Mucosa of stomach (tissue), 1 donor: ENCODE data around the gene RANBP17.
"Not testable (repeated sequence)": the region's sequence is repeated elsewhere in the genome, so short reads cannot be mapped to it uniquely, and the experiment has no call there.

Experiments used
- H3K27me3 ChIP-seq: one replicate; pipeline ENCODE4 v1.7.0; 2013; ENCODE audit warnings: mild to moderate bottlenecking, low read length; ENCODE audit not compliant: control insufficient read depth, insufficient read depth
- H3K36me3 ChIP-seq: one replicate; pipeline ENCODE4 v1.7.0; 2013; ENCODE audit warnings: low read length; ENCODE audit not compliant: control insufficient read depth, insufficient read depth
- H3K4me1 ChIP-seq: one replicate; pipeline ENCODE4 v1.7.0; 2013; ENCODE audit warnings: mild to moderate bottlenecking, low read length; ENCODE audit not compliant: control insufficient read depth, insufficient read depth
- H3K4me3 ChIP-seq: one replicate; pipeline ENCODE4 v1.7.0; 2013; ENCODE audit warnings: low read length
- H3K9ac ChIP-seq: one replicate; pipeline ENCODE4 v1.7.0; 2013; ENCODE audit warnings: mild to moderate bottlenecking, low read length, moderate library complexity
- H3K9me3 ChIP-seq: one replicate; pipeline ENCODE4 v1.7.0; 2013; ENCODE audit warnings: mild to moderate bottlenecking, low read length, moderate library complexity; ENCODE audit not compliant: control insufficient read depth
- donor health status: Pancreatic carcinoma.

Gene RANBP17

DNA sequence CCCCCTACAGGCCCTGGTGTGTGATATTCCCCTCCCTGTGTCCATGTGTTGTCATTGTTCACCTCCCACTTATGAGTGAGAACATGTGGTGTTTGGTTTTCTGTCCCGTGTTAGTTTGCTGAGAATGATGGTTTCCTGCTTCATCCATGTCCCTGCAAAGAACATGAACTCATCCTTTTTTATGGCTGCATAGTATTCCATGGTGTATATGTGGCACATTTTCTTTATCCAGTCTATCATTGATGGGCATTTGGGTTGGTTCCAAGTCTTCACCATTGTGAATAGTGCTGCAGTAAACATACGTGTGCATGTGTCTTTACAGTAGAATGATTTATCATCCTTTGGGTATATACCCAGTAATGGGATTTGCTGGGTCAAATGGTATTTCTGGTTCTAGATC is 313.1 kb downstream of the RANBP17 start:
- H3K9me3 ChIP-seq, H3K36me3 ChIP-seq, H3K4me1 ChIP-seq, H3K4me3 ChIP-seq, H3K9ac ChIP-seq, H3K27me3 ChIP-seq: not testable (repeated sequence)

DNA sequence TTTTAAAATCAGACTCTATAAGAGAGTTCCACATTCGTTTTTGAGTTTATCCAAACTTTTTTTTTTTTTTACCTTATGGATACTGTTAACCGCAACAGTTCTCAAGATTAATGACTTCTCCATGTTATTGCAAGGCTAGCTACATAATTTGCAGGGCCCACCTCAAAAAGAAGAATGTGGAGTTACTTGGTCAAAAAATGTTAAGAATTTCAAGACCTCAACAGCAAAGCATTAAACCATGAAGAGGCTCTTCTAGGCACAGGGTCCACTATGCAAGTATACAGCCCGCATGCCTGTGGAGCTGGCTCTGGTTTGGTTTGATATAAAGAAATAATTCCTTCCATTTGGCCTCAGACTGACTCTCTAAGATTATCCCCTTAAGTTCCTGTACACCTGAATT is 313.9 kb downstream of the RANBP17 start:
- Histone ChIP-seq H3K36me3 (no peaks in the 10 kb centered on the region), H3K4me1 (no peaks in the 10 kb centered on the region), H3K27me3 (no peaks in the 10 kb centered on the region), H3K4me3 (no peak overlapping the region), H3K9me3 (no peaks in the 10 kb centered on the region), H3K9ac (no peak overlapping the region)

DNA sequence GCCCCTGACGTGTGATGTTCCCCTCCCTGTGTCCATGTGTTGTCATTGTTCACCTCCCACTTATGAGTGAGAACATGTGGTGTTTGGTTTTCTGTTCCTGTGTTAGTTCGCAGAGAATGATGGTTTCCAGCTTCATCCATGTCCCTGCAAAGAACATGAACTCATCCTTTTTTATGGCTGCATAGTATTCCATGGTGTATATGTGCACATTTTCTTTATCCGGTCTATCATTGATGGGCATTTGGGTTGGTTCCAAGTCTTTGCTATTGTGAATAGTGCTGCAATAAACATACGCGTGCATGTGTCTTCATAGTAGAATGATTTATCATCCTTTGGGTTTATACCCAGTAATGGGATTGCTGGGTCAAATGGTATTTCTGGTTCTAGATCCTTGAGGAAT is 316.4 kb downstream of the RANBP17 start:
- H3K4me3 ChIP-seq, H3K4me1 ChIP-seq, H3K36me3 ChIP-seq, H3K9ac ChIP-seq, H3K9me3 ChIP-seq, H3K27me3 ChIP-seq: not testable (repeated sequence)

DNA sequence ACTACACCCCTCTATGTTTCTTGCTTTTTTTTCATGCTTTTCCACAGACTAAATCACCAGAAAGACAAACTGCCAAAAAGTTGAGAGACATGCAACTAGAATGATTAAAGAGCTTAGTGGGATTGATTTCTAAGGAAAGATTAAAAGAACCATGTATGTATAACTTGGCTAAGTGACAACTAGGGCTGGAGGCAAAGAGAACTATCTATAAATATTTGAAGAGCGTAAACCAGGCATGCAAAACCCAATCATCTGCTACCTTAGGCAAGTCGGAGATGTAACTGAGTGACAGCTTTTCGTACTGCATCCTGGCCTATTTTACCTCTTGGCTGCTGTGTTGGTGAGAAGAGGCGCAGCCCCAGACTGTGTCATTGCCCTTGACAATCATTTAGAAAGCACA is 326.2 kb downstream of the RANBP17 start:
- Histone ChIP-seq H3K4me1 (no peaks in the 10 kb centered on the region), H3K27me3 (no peaks in the 10 kb centered on the region), H3K4me3 (no peak overlapping the region), H3K36me3 (no peaks in the 10 kb centered on the region), H3K9ac (no peak overlapping the region), H3K9me3 (no peaks in the 10 kb centered on the region)

DNA sequence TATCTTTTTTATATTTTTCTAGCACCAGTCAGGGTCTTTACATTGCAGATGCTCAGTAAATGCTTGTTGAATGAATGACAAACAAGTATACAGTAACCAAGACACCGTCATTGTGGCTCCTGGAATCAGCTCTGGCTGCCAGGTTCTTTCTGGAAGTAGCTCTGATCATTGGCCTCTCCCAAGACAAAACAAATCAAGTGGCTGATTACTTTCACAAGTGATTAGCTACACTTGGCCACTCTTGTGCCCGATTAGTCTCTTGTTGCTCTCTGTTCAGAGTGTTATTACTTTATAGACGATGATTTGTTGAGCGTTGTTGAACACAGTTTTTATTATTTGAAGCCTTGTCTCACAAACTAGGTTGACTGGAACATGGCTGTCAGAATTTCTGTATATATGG is 327.6 kb downstream of the RANBP17 start:
- Histone ChIP-seq H3K4me3 (no peak overlapping the region), H3K9ac (no peak overlapping the region), H3K9me3 (no peaks in the 10 kb centered on the region), H3K36me3 (no peaks in the 10 kb centered on the region), H3K27me3 (no peaks in the 10 kb centered on the region), H3K4me1 (no peaks in the 10 kb centered on the region)

DNA sequence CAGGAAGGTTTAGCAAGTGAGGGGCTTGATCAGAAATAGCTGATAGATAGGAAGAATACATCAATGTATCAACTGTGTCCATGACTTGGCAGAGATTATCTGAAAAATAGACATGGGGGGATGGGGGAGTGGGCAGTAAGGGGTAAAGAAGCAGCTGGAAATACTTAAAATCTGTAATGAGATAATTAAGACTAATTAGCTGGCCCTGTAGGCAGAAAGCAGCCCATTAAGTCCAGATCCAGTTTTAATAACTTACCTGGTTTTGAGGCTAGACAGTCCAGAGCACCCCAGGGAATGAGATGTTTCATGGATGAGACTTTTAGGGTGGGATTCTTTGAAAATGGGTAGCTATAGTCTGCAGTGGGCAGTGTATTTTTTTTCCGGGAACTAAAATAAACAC is 330.3 kb downstream of the RANBP17 start:
- Histone ChIP-seq H3K4me1 (no peaks in the 10 kb centered on the region), H3K9me3 (no peaks in the 10 kb centered on the region), H3K27me3 (no peaks in the 10 kb centered on the region), H3K36me3 (no peaks in the 10 kb centered on the region), H3K4me3 (no peak overlapping the region), H3K9ac (no peak overlapping the region)

DNA sequence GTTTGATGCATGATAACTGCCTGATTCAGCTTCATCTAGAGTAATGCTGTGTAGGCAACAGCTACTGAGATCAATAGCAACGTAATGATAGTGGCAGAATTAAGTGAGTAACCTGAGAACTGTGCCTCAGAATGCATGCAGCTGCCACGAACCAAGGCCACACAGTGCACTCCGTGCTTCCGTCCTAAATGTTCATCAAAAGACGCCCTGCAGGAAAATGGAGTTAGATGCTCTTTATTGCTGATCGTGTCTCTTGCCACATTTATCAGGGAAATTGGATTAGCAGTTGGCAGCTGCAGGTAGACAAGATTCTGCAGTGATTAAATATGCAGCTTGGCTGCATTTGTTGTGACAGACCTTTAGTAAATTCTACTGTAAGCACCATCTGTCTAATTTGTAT is 339.5 kb downstream of the RANBP17 start:
- no peaks in the 10 kb centered on the region for H3K36me3 ChIP-seq
- no peaks in the 10 kb centered on the region for H3K9me3 ChIP-seq
- H3K27me3 ChIP-seq: no peaks in the 10 kb centered on the region
- H3K4me1 ChIP-seq: no peaks in the 10 kb centered on the region
- H3K9ac ChIP-seq: no peak overlapping the region
- no peak overlapping the region for H3K4me3 ChIP-seq

DNA sequence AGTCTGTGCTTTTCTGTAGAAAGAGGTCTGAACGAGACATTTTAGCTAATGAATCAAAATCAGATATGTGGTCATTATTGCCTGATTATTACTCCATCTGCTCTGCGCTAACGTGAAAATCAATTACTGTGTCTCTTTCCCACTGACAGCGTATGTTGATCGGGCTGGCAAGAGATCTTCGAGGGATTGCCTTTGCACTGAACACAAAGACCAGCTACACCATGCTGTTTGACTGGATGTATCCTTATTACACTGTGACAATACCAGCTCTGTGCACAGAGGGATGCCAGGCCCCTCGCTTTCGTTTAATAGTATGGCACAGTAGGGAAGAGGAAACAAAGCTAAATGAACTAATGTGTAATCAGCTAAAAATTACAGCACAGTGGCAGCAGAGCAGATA is 343.6 kb downstream of the RANBP17 start:
- no peak overlapping the region for H3K9ac ChIP-seq
- H3K27me3 ChIP-seq: no peaks in the 10 kb centered on the region
- H3K9me3 ChIP-seq: no peaks in the 10 kb centered on the region
- H3K4me1 ChIP-seq: no peaks in the 10 kb centered on the region
- no peak overlapping the region for H3K4me3 ChIP-seq
- no peaks in the 10 kb centered on the region for H3K36me3 ChIP-seq

DNA sequence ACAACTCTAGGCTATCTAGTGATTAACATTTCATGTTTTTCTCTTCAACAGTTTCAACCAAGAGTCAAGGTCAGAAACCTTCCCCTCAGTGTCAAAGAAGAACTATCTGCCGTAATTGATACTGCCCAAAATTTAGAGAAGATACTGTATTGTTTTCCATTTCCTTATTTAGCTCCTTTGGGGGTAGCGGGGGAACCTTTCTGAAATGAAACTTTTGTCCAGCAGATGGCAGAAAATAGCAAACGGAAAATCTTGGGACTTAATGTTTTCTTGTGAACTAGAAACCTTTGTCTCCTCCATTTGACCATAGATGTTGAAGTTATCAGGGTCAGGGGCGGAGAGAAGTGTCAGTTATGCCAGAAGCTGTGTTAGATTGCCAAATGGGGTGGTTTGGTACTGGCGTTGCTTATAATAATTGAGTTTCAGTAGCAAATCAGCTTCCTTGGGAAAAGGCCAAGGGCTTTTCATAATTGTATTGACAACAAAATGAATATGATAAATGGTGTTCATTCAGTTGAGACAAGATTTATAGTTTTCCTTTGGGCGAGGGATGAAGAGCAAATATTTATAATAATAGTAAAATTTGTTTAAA is 345.5 kb downstream of the RANBP17 start:
- Histone ChIP-seq H3K36me3 (no peaks in the 10 kb centered on the region), H3K4me1 (no peaks in the 10 kb centered on the region), H3K9ac (no peak overlapping the region), H3K9me3 (no peaks in the 10 kb centered on the region), H3K4me3 (no peak overlapping the region), H3K27me3 (no peaks in the 10 kb centered on the region)

DNA sequence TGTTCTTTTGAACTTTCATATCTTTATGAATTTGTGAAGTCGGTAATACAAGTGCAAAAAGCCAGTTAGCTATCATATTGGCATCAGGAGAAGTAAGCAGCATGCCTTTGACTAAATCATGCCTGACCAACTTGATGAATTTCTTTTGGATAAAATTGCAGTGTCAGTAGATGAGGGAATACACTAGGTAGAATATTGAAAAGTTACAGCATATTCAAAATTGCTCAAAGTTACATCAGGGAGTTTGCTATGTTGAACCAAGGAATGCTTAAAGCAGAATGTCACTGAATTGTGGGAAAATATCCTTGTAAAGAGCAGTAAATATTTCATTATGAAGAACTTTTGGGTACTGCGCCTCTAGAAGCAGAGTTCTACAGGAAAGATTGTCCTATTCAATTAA is 360.1 kb downstream of the RANBP17 start:
- Histone ChIP-seq H3K9ac (no peak overlapping the region), H3K36me3 (no peaks in the 10 kb centered on the region), H3K9me3 (no peaks in the 10 kb centered on the region), H3K4me1 (no peaks in the 10 kb centered on the region), H3K27me3 (no peaks in the 10 kb centered on the region), H3K4me3 (no peak overlapping the region)

DNA sequence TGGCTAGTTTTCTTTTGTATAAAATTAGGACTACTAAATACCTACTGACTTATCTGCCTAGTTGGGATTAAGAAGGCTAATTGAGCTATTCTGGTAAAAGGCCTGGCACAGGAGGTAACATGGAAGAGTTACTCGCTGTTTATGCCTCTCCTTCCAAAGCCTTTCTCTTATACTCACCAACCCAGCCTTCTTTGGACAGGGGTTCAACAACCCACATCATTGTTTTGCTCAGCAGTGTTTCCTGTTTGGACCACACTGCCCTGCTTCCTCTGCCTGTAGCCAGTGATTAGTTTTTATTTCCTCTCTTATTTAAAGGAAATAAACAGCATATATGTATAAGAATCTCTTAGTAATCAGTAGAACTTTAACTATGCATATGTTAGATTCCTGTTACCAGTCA is 362.1 kb downstream of the RANBP17 start:
- H3K9ac ChIP-seq: no peak overlapping the region
- H3K27me3 ChIP-seq: no peaks in the 10 kb centered on the region
- no peaks in the 10 kb centered on the region for H3K4me1 ChIP-seq
- H3K4me3 ChIP-seq: no peak overlapping the region
- H3K9me3 ChIP-seq: no peaks in the 10 kb centered on the region
- H3K36me3 ChIP-seq: no peaks in the 10 kb centered on the region

DNA sequence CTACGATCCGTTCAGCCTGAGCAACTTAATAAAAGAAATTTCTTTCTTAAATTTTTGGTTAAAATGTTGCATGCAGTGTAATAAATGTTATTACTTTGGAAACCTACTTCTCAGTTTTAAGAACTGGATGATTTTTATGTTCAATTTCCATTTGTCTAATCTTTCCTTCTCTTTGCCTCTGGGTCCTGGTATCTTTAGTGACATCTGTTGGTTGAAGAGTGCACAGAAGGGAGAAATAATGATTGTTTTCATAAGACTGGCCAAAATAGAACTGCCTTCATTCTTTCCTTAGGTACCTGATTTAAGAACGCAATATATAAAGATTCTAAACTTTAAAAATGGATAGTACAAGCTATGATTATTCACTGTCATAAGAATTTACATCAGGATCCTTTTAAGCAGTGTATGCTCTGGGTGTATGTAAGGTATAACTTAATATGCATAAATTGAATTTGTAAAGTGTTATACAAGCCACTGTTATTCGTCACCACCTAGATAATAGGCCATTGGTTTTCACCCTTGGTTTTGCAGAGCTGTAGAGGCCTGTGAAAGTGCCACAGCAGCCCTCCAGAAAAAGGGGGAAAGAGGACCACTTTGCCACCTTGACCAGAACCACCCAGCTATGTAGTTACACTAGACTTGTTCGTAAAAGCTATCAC is 364.4 kb downstream of the RANBP17 start:
- no peak overlapping the region for H3K9ac ChIP-seq
- no peak overlapping the region for H3K4me3 ChIP-seq
- H3K4me1 ChIP-seq: no peaks in the 10 kb centered on the region
- no peaks in the 10 kb centered on the region for H3K9me3 ChIP-seq
- H3K36me3 ChIP-seq: no peaks in the 10 kb centered on the region
- no peaks in the 10 kb centered on the region for H3K27me3 ChIP-seq

DNA sequence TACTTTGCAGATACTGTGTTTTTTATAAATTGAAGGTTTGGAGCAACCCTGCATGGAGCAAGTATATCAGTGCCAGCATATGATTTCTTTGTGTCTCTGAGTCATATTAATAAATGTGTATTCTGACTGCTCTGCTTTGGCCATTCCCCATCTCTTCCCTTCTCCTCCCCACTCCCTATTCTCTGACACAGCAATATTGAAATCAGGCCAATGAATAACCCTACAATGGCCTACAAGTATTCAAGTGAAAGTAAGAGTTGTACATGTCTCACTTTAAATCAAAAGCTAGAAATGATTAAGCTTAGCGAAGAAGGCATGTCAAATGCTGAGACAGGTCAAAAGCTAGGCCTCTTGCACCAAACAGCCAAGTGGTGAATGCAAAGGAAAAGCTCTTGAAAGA is 365.0 kb downstream of the RANBP17 start:
- Histone ChIP-seq H3K9ac (no peak overlapping the region), H3K4me1 (no peaks in the 10 kb centered on the region), H3K36me3 (no peaks in the 10 kb centered on the region), H3K4me3 (no peak overlapping the region), H3K27me3 (no peaks in the 10 kb centered on the region), H3K9me3 (no peaks in the 10 kb centered on the region)
